CD4-positive, alpha-beta T cell treated with Interleukin-15 for 1 hour (primary cell): ENCODE measurements around the gene EDEM2.
A peak's percentile ranks its signal among the peaks of the same experiment; 100 is the strongest.
"Not testable (repeated sequence)": the region's sequence is repeated elsewhere in the genome, so short reads cannot be mapped to it uniquely, and the experiment has no call there.

Source experiments
- DNase-seq: peaks from one replicate; pipeline ENCODE4 v3.0.0-alpha.2; 2020

Gene EDEM2

DNA sequence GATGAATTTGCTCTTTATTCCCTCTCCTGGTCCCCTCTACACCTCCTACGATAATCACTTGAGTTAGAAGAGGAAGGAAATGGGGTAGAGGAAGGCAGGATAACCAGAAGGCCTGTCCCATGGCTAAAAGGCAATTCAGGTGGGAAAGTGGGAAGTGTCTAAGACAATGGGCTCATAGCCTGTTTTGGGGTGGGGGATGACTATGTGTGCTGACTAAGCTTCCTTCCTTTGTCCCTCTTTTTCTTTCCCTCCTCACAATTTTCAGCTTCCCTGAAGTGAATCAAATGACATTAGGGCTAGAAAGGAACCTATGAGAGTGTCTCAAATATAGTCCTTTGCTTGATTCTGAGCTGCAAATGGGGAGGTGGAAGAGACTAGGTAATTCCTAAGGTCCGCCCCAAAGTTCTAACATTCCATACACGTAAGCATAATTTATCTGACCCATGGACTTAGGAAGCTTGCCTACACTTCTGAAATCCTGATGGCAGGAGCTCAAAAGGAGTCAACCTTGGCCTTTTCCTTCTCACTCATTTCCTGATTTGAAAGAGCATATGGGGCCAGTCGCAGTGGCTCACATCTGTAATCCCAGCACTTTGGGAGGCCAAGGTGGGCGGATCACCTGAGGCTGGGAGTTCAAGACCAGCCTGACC is 24.3 kb downstream of the EDEM2 start:
- no peak for DNase-seq

DNA sequence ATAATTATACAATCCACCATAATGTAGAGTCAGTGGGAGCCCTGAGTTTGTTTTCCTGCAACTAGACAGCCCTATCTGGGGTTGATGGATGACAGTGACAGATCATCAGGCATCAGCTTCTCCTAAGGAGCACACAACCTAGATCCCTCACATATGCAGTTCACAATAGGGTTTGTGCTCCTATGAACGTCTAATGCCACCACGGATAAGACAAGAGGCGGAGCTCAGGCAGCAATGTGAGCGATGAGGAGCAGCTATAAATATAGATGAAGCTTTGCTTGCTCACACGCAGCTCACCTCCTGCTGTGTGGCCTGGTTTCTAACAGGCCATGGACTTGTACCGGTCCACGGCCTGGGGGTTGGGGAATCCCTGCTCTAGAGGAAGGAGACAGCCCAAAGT is 25.9 kb downstream of the EDEM2 start:
- DNase-seq, result no peak

DNA sequence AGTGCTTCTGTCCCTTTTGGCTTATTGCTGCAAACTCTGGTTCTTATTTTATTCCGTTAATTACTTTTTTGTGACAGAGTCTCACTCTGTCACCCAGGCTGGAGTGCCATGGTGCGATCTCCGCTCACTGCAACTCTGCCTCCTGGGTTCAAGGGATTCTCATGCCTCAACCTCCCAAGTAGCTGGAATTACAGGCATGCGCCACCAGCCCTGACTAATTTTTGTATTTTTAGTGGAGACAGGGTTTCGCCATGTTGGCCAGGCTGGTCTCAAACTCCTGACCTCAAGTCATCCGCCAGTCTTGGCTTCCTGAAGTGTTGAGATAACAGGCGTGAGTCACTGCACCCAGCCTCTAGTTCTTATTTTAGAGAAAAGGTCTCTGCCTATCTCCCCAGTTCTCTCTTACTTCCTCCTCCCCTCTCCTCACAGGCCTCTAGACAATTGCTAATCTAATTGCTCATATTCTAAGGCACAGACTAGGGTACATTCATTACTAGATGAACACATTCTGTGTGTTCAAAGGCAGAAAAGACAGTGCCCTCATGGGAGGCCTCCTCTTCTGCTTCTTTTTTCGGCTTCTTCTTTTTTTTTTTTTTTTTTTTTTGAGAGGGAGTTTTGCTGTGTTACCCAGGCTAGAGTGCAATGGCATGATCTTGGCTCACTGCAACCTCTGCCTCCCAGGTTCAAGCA is 27.0 kb downstream of the EDEM2 start:
- DNase-seq, result no peak

DNA sequence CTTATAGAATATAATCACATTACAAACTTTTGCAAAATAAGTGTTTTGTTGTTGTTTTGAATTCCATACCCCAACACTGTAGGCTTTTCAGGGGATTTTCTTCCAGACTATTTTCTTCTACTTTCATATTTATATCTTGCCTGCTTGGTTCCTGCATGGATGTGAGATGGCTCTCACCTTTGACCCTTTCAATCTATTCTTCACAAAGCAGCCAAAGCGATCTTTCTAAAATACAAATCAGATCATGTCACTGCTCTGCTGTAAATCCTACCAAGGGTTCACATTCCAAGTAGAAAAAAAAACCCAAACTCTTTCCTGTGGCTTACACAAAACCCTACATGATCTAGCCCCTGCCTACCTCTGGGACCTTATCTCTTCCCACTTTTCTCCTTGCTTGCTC is 29.5 kb downstream of the EDEM2 start:
- DNase-seq, result no peak

DNA sequence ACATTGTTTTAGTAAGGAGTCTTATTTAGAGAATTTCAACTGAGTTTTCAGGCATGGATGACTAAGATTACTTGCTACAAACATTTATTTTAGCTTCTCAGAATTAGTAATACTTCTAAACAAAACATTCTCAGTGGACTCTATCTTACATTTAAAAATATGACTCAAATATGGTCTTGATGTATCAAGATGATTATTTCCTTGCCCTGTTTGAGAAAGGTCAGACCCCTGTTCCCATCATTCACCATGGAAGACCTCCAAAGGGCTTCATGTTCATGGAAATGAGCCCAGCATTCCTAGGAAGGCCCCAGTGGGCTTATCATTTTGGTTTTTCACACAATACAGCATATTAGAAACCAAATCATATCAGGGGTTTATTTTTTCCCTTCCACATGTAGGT is 29.9 kb downstream of the EDEM2 start:
- no peak for DNase-seq

DNA sequence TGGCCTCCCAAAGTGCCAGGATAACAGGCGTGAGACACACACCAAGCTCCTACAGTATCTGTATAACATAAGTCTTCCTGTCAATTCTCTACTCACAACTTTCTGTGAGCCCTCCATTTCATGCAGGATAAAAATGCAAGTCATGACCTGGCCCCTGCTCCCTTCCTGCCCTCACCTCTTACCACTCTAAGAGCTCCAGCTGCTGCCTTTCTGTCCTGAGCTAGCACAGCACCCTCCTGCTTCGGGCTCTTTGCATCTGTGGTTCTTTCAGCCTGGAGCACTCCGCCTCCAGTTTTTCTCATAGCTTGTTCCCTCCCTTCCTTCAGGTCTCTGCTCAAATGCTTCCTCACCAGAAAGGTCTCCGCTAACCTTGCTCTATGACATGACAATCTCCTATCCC is 30.9 kb downstream of the EDEM2 start:
- DNase-seq, result no peak

DNA sequence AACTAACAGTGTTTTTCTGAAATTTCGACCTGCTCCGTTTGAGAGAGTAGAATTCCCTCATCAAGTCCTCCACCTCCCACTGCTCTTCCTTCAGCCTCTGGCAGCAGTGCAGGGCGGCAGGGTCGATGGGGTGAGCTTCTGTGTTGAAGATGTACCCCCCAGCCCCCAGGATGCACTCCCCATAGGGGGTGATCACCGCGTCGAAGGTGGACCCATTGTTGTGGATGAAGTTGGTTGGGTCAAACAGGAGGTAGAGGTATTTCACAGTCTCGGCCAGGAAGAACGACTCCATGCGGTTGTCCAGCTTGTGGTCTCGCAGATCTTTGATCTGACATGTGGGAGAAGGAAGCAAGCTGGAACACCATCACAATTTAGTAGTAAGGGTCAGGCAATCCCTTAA is 31.5 kb downstream of the EDEM2 start:
- DNase-seq, result no peak

DNA sequence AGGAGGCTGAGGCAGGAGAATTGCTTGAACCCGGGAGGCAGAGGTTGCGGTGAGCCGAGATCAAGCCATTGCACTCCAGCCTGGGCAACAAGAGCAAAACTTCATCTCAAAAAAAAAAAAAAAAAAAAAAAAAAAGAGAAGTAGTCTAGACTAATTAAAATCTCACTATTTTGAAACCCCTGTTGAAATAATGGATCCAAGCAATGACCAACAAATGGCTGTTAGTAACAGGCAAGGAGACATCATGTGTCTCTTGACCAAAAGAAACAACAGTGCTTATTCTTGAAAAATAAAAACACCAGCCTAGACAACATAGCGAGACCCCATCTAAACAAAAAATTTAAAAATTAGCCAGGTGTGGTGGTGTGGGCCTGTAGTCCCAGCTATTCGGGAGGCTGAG is 34.9 kb downstream of the EDEM2 start:
- DNase-seq, result not testable (repeated sequence)

DNA sequence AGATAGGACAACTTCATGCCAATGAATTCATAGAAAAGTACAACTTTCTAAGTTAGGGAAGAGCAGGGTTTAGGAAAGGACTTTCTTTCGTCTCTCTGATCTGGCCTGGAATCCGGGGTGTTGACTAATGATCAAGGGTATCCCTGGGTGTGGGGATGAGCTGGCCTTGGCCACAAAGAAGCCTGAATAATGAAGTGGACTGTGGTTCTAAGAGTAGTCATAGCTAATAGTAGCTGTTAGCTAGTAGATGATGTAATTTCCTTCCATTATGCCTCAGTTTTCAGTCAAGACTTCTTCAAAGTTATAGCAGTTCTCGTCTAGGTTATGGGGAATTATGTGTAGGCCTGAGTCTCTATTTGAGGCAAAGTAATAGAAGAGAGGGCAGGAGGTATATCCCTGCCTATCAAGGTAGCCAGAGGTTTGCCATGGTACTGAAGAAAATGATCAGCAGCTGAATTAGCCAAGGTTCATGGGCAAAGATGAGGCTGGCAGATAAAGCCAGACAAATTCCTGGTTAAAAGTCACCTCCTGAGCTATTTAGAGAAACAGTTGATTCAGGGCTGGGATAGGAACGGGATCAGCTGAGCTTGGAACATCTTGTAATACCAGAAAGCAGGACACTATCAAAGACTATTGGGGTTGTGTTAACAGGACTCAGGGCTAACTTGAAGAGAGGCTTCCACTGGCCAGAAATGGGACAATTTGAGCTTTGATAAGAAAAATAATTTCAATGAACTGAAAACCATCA is 35.8 kb downstream of the EDEM2 start:
- no peak for DNase-seq

DNA sequence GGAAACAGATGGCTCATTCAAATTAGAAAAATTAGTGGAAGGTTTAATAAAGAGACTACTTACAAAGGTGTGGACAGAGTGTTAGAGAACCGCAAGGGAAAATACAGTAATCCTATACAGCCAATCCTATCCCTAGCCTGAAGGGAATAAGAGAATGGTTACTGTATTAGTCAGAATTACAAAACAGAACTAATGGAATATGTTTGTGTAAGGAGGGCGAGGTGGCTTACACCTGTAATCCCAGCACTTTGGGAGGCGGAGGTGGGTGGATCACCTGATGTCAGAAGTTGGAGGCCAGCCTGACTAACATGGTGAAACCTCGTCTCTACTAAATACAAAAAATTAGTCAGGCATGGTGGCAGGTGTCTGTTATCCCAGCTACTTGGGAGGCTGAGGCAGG is 38.2 kb downstream of the EDEM2 start:
- DNase-seq, result no peak

DNA sequence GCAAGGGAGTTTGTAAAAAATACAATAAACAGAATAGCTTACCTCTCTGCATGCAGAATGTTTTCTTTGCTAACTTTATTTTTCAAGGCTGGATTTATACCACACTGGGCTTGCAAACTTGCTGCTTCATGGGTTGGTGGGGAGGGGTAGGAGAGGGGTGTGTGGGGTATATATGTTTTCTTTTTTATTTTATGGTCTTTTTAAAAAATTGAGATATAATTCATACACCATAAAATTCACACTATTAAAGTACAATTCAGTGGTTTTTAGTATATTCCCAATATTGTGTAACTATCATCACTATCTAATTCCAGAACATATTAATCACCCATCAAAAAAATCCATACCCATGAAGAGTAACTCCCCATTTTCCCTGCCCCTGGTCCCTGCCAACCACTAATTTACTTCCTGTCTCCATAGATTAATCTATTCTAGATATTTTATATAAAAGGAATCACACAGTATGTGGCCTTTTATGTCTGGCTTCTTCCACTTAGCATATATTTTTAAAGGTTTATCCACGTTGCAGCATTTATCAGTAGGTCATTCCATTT is 40.2 kb downstream of the EDEM2 start:
- DNase-seq, result no peak

DNA sequence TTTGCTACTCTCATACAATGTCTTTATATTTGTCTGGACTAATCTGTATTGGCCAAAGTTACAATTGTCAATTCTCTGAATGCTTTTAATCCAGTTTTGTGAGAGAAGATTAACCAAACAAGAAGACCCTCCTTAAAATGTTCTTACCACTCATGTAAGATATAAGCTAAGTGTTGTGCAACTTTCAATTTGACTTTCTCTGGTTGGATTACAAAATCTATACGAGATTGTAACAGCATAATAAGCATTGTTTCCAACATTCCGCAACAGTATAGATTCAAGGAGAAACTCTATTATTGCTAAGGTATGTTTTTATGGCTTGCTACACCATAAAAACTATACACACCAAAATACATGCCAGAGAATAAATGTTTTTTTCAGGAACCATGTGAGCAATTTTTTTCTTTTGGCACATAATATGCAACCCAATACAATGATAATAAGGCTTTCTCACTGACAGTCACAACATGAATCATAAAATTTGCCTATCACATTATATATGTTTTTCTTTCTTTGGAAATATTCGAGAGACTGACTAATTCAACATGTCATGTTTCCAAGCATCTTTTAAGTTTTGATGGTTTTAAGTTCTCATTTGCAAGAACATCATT is 42.3 kb downstream of the EDEM2 start:
- no peak for DNase-seq

DNA sequence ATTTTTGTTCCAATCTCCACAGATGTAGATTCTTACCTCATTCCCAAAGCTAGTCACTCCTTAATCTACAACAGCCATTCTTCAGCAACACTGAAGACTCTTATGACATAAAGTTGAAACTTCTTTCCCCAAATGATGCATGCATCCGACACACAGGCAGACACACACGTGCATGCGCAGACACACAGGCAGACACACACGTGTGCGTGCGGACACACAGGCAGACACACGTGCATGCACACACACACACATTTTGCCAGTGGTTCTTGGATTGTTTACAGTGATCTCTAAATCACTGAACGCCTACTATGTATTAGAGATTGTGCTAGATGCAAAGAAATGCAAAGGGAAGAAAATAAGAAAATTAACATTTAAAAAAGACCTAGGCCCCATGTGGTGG is 45.5 kb downstream of the EDEM2 start:
- no peak for DNase-seq

DNA sequence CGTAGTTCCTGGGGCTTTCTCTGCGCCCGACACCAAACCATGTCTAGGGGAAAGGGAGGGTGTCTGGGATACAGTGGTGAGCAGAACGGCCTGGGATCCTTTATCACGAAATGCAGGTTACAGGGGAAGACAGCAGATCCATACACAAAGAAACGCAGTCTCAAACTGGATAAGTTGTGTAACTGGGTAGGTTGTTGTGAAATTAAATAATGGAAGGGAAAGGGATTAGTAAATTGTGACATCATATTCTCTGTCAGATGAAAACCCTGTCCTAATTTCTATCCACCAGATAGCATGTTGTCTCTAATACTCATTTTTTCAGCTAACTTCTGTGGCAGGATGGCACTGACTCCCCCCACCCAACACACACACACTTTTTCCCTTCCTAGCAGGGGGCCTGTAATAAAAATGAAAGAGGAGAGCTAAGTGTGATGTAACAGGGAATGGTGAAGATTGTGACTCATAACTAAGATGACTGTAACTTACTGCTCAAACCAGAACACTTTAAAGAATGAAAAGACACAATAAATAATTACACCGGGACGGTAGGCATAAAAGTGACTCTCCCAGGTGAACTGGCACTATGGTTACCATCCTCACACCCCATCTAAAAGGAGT is 53.8 kb downstream of the EDEM2 start:
- no peak for DNase-seq

DNA sequence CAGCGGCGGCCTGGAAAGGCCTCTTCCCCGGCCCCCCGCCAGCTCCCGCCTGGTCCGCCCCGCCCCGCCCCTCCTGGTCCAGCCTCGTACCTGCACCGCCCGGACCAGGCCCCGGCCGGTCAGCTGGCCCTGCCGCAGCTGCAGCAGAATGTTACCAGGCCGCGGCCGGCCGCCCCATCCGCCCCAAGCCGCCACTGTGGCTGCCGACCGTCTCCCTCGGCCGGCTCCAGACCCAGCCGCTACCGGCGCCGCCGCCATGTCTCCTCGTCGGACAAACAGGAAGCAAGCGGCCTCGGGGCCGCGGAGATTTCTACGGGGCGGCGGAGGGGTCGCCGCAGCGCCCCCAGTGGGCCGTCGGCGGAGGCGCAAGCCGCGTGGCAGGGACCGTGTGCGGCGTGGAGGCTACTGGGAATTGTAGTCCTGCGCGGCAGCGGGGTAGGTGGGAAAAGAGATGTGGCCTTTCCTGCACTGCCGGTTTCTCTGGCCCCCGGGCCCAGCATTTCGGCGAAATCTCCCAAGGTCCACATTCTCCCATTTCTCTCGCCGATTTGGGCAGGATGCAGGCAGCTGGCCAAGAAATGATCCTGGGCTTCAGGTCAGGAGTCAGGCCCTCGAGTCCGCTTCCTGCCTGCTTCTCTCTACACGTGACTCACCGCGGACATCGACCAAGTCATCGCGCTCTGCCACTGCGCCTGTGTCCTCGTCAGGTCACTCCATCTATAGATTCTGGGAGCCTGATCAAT is 54.4 kb downstream of the EDEM2 start, which contains the start of gene TRPC4AP:
Gene TRPC4AP, minus strand, starts transcription at position 284 of the 743 bp plus-strand sequence. Its CDS starts 26 bp downstream, at position 258.
- peak; percentile 88 for DNase-seq

DNA sequence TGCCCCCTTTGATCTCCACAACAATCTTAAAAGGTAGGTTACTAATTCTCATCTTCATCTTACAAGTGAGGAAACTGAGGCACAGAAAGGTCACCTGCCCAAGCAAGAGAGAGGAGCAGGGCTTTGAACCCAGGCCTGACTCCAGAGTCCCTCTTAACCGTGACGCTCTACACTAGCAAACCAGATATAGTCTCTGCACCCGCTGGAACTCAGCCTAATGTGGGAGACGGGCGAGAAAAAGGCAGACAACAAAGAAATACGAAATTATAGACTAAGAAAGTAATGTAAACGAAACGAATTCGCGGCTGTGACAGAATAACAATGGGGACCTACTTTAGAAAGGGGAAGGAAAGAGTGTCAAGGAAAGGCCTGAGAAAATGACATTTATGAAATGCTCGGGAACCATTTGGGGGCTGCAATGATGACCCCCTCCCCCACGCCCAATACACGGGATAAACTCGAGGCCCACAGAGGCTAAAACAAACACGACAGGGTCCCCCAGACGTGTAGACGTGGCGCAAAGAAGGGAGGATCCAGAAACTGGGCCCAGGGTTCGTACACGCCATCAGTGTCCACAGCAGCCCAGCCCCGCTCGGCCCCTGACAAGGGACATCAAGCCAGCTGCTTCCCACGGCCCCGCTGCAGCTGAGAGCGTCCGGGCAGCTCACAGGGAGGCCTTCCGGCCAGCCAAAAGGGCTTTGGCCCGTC is 55.2 kb downstream of the EDEM2 start:
- DNase-seq, result no peak

DNA sequence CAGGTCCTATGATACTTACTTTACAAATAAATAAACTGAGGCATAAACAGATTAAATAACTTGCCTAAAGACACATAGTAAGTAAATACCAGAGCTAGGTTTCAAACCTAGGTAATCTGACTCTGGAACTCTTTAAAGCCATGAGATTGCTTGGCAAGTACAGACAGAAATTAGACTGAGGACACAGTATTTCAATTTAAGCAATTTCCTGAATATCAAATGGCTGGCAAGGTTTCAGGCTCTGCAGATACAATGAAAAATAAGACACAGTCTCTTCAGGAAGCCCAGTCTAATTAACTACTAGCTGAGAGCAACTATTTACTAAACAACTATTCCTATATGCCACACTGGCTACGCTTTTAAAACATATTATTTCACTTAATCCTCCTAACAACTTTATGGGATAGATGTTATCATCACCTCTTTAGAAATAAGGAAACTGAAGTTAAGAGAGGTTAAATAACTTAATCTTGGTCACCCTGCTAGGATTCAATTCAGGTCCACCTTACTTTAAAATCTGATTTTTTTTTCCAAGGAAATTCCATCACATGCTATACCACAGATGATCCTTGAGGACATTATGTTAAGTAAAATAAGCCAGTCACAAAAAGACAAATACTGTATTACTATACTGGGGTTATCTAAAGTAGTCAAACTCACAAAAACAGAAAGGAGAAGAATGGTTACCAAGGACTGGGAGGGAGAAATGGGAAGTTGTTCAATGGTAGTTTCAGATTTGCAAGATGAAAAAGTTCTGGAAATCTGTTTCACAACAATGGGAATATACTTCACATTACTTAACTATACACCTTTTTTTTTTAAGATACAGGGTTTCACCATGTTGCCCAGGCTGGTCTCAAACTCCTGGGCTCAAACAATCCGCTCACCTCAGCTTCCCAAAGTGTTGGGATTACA is 58.6 kb downstream of the EDEM2 start:
- DNase-seq, result no peak

DNA sequence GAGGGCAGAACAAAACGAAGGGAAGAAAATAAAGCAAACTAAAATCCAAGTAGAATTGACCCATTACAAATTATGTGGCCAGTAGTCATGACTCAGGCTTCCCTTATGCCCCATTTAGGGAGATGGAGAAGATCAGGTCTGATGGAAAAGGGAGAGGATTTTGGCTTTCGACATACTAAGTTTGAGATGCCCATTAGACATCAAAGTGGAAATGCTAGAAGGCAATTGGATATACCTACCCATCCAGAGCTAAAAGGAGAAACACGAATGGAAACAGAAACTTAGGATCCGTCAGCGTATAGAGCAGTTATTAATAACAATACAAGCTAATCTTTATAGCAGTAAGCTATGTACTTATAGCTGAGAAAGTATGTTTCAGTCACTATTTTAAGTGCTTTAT is 59.3 kb downstream of the EDEM2 start:
- DNase-seq, result no peak

DNA sequence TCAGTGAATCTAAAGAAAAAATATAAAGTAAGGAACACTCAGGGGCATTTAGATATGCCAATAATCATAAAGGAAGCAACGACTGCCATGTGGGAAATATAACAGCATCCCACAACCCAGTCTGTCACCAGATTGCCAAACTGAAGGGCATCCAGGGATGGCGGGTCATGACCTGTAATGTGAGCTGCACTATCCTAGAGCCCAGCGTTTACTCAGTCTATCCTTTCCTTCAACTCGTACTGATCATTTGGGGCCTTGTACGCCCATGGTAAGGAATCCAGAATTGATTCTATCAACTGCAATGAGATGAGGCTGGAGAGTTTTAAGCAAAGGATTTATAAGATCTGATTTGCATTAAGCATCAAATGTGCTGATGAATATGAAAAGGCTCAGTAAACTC is 59.8 kb downstream of the EDEM2 start:
- DNase-seq, result no peak

DNA sequence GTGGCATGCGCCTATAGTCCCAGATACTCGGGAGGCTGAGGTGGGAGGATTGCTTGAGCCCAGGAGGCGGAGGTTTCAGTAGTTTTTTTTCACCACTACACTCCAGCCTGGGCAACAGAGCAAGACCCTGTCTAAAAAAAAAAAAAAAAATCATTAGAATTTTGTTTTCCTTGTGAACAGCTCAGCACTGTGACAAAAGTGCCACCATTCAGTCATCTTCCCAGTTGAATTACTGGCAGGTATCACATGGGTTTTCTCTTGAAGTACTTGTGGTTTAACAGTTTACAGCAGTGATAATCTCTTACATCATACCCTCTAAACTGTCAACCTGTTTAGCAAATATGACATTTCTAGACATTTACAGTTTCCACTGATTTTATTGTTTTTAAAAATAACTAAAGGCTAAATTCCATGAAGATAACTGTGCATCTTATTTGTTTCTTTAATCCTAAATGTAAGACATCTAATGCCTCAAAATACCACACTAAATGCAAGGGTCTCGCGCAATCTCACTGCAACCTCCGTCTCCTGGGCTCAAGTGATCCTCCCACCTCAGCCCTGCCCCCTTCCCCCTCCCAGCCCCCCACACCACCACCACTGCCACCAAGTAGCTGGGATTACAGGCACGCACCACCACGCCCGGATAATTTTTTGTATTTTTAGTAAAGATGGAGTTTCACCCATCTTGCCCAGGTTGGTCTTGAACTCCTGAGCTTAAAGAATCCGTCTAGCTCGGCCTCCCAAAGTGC is 61.5 kb downstream of the EDEM2 start:
- no peak for DNase-seq
